Neuronal stem cell (in vitro differentiated cells): ENCODE data around the gene ZPR1.

ENCODE experiments used
- DNase-seq: peaks from one replicate; pipeline ENCODE4 v3.0.0-alpha.2; 2013; ENCODE audit warnings: low spot score
- H2AFZ ChIP-seq: one replicate; pipeline ENCODE4 v1.6.1; 2013; ENCODE audit warnings: mild to moderate bottlenecking, low read length, inconsistent platforms
- H2AK5ac ChIP-seq: 2 replicates; pipeline ENCODE4 v1.6.1; 2013; ENCODE audit warnings: low read depth, mild to moderate bottlenecking, inconsistent platforms, low read length, moderate library complexity, mixed read lengths
- H2BK120ac ChIP-seq: 2 replicates; pipeline ENCODE4 v1.6.1; 2013; ENCODE audit warnings: low read depth, mild to moderate bottlenecking, inconsistent platforms, low read length, moderate library complexity, mixed read lengths
- H2BK12ac ChIP-seq: one replicate; pipeline ENCODE4 v1.6.1; 2013; ENCODE audit warnings: low read length, inconsistent platforms
- H2BK15ac ChIP-seq: 2 replicates; pipeline ENCODE4 v1.6.1; 2013; ENCODE audit warnings: mild to moderate bottlenecking, low read length, inconsistent platforms, mixed read lengths
- H2BK5ac ChIP-seq: one replicate; pipeline ENCODE4 v1.6.1; 2013; ENCODE audit warnings: inconsistent platforms, mild to moderate bottlenecking, low read length, moderate library complexity
- H3K14ac ChIP-seq: one replicate; pipeline ENCODE4 v1.6.1; 2013; ENCODE audit warnings: low read length, inconsistent platforms
- H3K18ac ChIP-seq: 2 replicates; pipeline ENCODE4 v1.6.1; 2013; ENCODE audit warnings: low read length, inconsistent platforms
- H3K23ac ChIP-seq: 2 replicates; pipeline ENCODE4 v1.6.1; 2013; ENCODE audit warnings: low read depth, mild to moderate bottlenecking, mixed read lengths, low read length, inconsistent platforms; ENCODE audit not compliant: poor library complexity
- H3K27ac ChIP-seq: replicated peaks from 3 replicates; pipeline ENCODE4 v1.5.1; 2013; ENCODE audit warnings: low read length, inconsistent platforms
- H3K27me3 ChIP-seq, 3 experiments: 2 replicates each; pipeline ENCODE4 v1.6.1; 2013; ENCODE audit warnings: low read length in 3 of 3, mild to moderate bottlenecking in 2 of 3, inconsistent platforms in 1 of 3, low read depth in 1 of 3, mixed read lengths in 1 of 3, moderate library complexity in 1 of 3; ENCODE audit not compliant: control insufficient read depth in 3 of 3, insufficient read depth in 3 of 3
- H3K36me3 ChIP-seq, 2 donors: replicated peaks in 1 of 2; 2 replicates each; pipeline ENCODE4 v1.6.1; 2013; ENCODE audit warnings: low read length in 2 of 2; ENCODE audit not compliant: control insufficient read depth in 2 of 2, insufficient read depth in 2 of 2
- H3K4ac ChIP-seq: 2 replicates; pipeline ENCODE4 v1.6.1; 2013; ENCODE audit warnings: inconsistent platforms, mild to moderate bottlenecking, low read length, moderate library complexity
- H3K4me1 ChIP-seq, 2 donors: 1 replicate in 1 of 2; 2 replicates in 1 of 2; pipeline ENCODE4 v1.6.1; 2013; ENCODE audit warnings: low read length in 2 of 2, low read depth in 1 of 2; ENCODE audit not compliant: control insufficient read depth in 2 of 2, insufficient read depth in 1 of 2
- H3K4me2 ChIP-seq: one replicate; pipeline ENCODE4 v1.6.1; 2013; ENCODE audit warnings: mild to moderate bottlenecking, low read length, inconsistent platforms; ENCODE audit not compliant: insufficient read depth, poor library complexity, severe bottlenecking
- H3K4me3 ChIP-seq, 2 donors: 2 replicates each; pipeline ENCODE4 v1.5.1; 2013; ENCODE audit warnings: low read length in 2 of 2, mild to moderate bottlenecking in 2 of 2, inconsistent platforms in 1 of 2, moderate library complexity in 1 of 2
- H3K79me1 ChIP-seq: one replicate; pipeline ENCODE4 v1.6.1; 2013; ENCODE audit warnings: low read depth, mild to moderate bottlenecking, inconsistent platforms, low read length, moderate library complexity
- H3K9ac ChIP-seq: one replicate; pipeline ENCODE4 v1.6.1; 2013; ENCODE audit warnings: mild to moderate bottlenecking, low read depth, low read length, inconsistent platforms; ENCODE audit not compliant: poor library complexity
- H3K9me3 ChIP-seq, 2 donors: replicated peaks in 1 of 2; 2 replicates each; pipeline versions ENCODE3 to v1.6.1; 2013; ENCODE audit warnings: low read length in 2 of 2, mild to moderate bottlenecking in 2 of 2, inconsistent platforms in 1 of 2, low read depth in 1 of 2, mixed read lengths in 1 of 2, moderate library complexity in 1 of 2; ENCODE audit not compliant: control insufficient read depth in 2 of 2, insufficient read depth in 1 of 2
- H4K8ac ChIP-seq: one replicate; pipeline ENCODE4 v1.6.1; 2013; ENCODE audit warnings: low read depth, mild to moderate bottlenecking, inconsistent platforms, low read length, moderate library complexity
- H4K91ac ChIP-seq: one replicate; pipeline ENCODE4 v1.6.1; 2013; ENCODE audit warnings: low read length, low read depth, mild to moderate bottlenecking, inconsistent platforms; ENCODE audit not compliant: poor library complexity
- WGBS, 2 donors: extraction: QIAGEN DNeasy Blood & Tissue Kit; methylation state at CpG; one replicate each; pipeline ENCODE4 v1.1.7; 2013; ENCODE audit warnings: missing lambda C conversion rate in 2 of 2, mixed read lengths in 1 of 2; ENCODE audit not compliant: insufficient read length in 2 of 2, insufficient replicate concordance in 1 of 2; ENCODE audit errors: extremely low coverage in 2 of 2; 5-methylcytosine and 5-hydroxymethylcytosine counted together

The ZPR1 gene

GRCh38 chr11:116797816-116798215, 10.0 kb upstream of the ZPR1 start:
- Histone ChIP-seq H2BK12ac (no peak overlapping the region), H3K9me3 (no peaks in the 10 kb centered on the region), H2BK15ac (no peak overlapping the region), H2BK5ac (no peak overlapping the region), H3K4ac (no peak overlapping the region), H3K79me1 (no peaks in the 10 kb centered on the region), H2AK5ac (no peak overlapping the region), H4K8ac (no peak overlapping the region), H4K91ac (no peak overlapping the region), H2BK120ac (no peak overlapping the region), H3K9ac (no peak overlapping the region), H3K36me3 (no peaks in the 10 kb centered on the region), H3K4me1 (no peaks in the 10 kb centered on the region), H3K14ac (no peak overlapping the region), H3K23ac (no peak overlapping the region), H3K4me3 (no peak overlapping the region), H3K4me2 (no peak overlapping the region), H3K27me3 (peaks cover 0 to 8% (median 0%) of the 10 kb centered on the region in 3 experiments), H2AFZ (no peak overlapping the region), H3K27ac (no peak overlapping the region), H3K18ac (no peak overlapping the region)
- WGBS, 2 donors: no CpG with 5 or more reads among the region's 5 CpGs
- no peak for DNase-seq

- Histone ChIP-seq H3K14ac (no peak overlapping the region), H2BK5ac (no peak overlapping the region), H2AFZ (no peak overlapping the region), H4K8ac (no peak overlapping the region), H4K91ac (no peak overlapping the region), H3K9ac (no peak overlapping the region), H3K36me3 (no peaks in the 10 kb centered on the region), H3K18ac (no peak overlapping the region), H3K4me1 (peaks cover 0 to 3% of the 10 kb centered on the region in 2 donors), H3K27ac (no peak overlapping the region), H3K27me3 (peaks cover 0 to 4% (median 0%) of the 10 kb centered on the region in 3 experiments), H3K9me3 (no peaks in the 10 kb centered on the region), H2BK15ac (no peak overlapping the region), H3K4me3 (no peak overlapping the region), H2AK5ac (no peak overlapping the region), H2BK12ac (no peak overlapping the region), H3K4me2 (no peak overlapping the region), H3K79me1 (no peaks in the 10 kb centered on the region), H2BK120ac (no peak overlapping the region), H3K23ac (no peak overlapping the region), H3K4ac (no peak overlapping the region)
- no CpG with 5 or more reads among the region's 1 CpG for WGBS, 2 donors
- DNase-seq: no peak
Observed at GRCh38 chr11:116796548-116796947, 8.7 kb upstream of the ZPR1 start.

GRCh38 chr11:116794851-116795250, 7.0 kb upstream of the ZPR1 start:
- no CpG with 5 or more reads among the region's 2 CpGs for WGBS, 2 donors
- Histone ChIP-seq H3K4me2 (no peak overlapping the region), H2BK120ac (no peak overlapping the region)

GRCh38 chr11:116793772-116794097, 5.9 kb upstream of the ZPR1 start:
- Histone ChIP-seq H4K8ac (no peak overlapping the region), H3K14ac (no peak overlapping the region), H3K36me3 (no peaks in the 10 kb centered on the region), H3K23ac (no peak overlapping the region), H3K18ac (no peak overlapping the region), H3K9me3 (no peaks in the 10 kb centered on the region), H3K27me3 (peaks cover 0 to 12% (median 3%) of the 10 kb centered on the region in 3 experiments), H3K9ac (no peak overlapping the region), H2AFZ (peak overlapping the region; percentile 46), H4K91ac (no peak overlapping the region), H3K4me2 (no peak overlapping the region), H2AK5ac (no peak overlapping the region), H3K27ac (no peak overlapping the region), H3K4me3 (no peak overlapping the region), H2BK120ac (no peak overlapping the region), H2BK15ac (no peak overlapping the region), H2BK5ac (no peak overlapping the region), H2BK12ac (no peak overlapping the region), H3K79me1 (no peaks in the 10 kb centered on the region), H3K4me1 (peaks cover under 1 to 8% of the 10 kb centered on the region in 2 donors), H3K4ac (no peak overlapping the region)
- no CpG with 5 or more reads among the region's 1 CpG for WGBS, 2 donors
- DNase-seq: no peak

More at GRCh38 chr11:116794851-116795250, 7.0 kb upstream of the ZPR1 start:
- H2AK5ac ChIP-seq: no peak overlapping the region
- H3K4ac ChIP-seq: no peak overlapping the region
- H3K4me3 ChIP-seq: no peak overlapping the region
- no peaks in the 10 kb centered on the region for H3K36me3 ChIP-seq
- H3K27ac ChIP-seq: no peak overlapping the region
- no peak overlapping the region for H4K8ac ChIP-seq
- H3K4me1 ChIP-seq: peaks cover 0 to 7% of the 10 kb centered on the region in 2 donors
- H3K23ac ChIP-seq: no peak overlapping the region
- H2AFZ ChIP-seq: no peak overlapping the region
- H2BK12ac ChIP-seq: no peak overlapping the region
- H3K18ac ChIP-seq: no peak overlapping the region
- no peak overlapping the region for H2BK5ac ChIP-seq
- H3K79me1 ChIP-seq: no peaks in the 10 kb centered on the region
- no peak overlapping the region for H2BK15ac ChIP-seq
- peaks cover 0 to 12% (median 3%) of the 10 kb centered on the region in 3 experiments for H3K27me3 ChIP-seq
- no peak overlapping the region for H4K91ac ChIP-seq
- DNase-seq: no peak
- H3K9ac ChIP-seq: no peak overlapping the region
- H3K14ac ChIP-seq: no peak overlapping the region
- H3K9me3 ChIP-seq: no peaks in the 10 kb centered on the region
